ENCODE data around the gene KRTAP12-3. TPM values are rescaled to one million over a fixed set of nuclear protein-coding genes. Genes with fewer than 3 reads are reported as not detected.

Gene KRTAP12-3
- total and polyA plus RNA-seq, 10 of the 15 experiments (the other 5 are each of a cell fraction or from before 2014, with no cell fraction given) = not detected

DNA sequence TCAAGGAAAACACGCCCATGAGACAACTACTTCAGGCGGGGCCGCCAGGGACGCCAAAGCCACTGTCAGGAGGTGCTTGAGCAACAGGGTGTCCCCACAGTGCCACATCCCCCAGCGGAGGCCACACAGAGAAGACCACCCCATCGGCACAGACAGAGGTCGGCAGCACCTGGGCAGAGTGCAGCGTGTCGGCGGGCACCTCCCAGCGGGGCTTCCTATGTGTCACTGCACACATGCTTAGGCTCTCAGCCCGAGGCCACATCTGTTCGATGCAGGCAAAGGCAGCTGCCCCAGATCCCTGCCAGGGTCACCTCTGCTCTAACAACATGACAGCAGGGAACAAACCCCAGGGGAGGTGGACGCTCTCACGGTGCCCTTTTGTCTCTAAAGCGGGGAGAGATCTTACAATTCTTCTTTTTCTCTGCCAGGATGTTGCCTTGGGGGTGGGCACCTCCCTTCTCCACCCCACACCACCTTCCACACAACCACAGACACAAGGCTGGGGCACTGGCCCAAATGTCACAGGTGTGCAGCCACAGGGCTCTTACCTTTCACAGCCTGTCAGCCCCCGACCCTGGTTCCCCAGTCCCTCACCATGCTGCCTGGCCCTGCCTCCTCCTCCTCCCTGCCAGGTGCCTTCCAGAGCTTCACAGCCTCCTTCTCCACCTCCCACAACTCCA is 41.7 kb upstream of the KRTAP12-3 start:
- Histone ChIP-seq H3K4me3 (no peak overlapping the region), H3K27me3 (replicated peaks in 1 of 2; ENCODE audit: control insufficient read depth in 2 of 2, insufficient read depth in 2 of 2, low read length in 1 of 2) (no peaks in the 10 kb centered on the region), H4K20me1 (ENCODE audit: control insufficient read depth, insufficient read depth) (no peaks in the 10 kb centered on the region), H3K36me3 (ENCODE audit: control insufficient read depth in 2 of 2, insufficient read depth in 2 of 2, low read length in 1 of 2) (no peaks in the 10 kb centered on the region), H3K4me2 (ENCODE audit: control insufficient read depth, insufficient read depth) (no peak overlapping the region), H3K79me2 (ENCODE audit: control insufficient read depth, insufficient read depth, low read length) (no peaks in the 10 kb centered on the region), H3K4me1 (ENCODE audit: control insufficient read depth, insufficient read depth, low read length) (no peaks in the 10 kb centered on the region), H3K27ac (ENCODE audit: control insufficient read depth, insufficient read depth) (no peak overlapping the region), H2AFZ (ENCODE audit: control insufficient read depth, low read depth, low read length) (no peak overlapping the region), H3K9me3 (replicated peaks; ENCODE audit: control insufficient read depth, insufficient read depth, low read length) (peaks cover 2% of the 10 kb centered on the region; the same call in 1 of the 3 replicates), H3K9ac (ENCODE audit: control insufficient read depth, insufficient read depth, low read length) (no peak overlapping the region)
- no TSS peak for BruUV-seq (replicated peaks)
- ATAC-seq (no peak), DNase-seq (ENCODE audit: low read depth, low spot score) (no peak), FAIRE-seq (no peak)
- WGBS (ENCODE audit: insufficient coverage, insufficient replicate concordance, low lambda C conversion rate, missing lambda C conversion rate) = 38% methylated on average over 17 of the region's 17 CpGs
- ChIA-PET CTCF (no interaction called here), SMC1A (ENCODE audit: uncharacterized antibody, unreplicated experiment) (interaction anchor here (0.8 kb wide), 1 partner anchor 8 kb away, joined by 3 read pairs; no protein-coding TSS in a partner anchor), POLR2A (no interaction called here), RAD21 (ENCODE audit: unreplicated experiment) (no interaction called here)
- intact Hi-C loops (cut with micrococcal nuclease; ENCODE audit: unreplicated experiment) (no loop called here), in situ Hi-C loops (cut with MboI) (no loop called here)
- TF ChIP-seq RAD51 (IDR thresholded peaks at IDR 0.05) = no peak
- TF ChIP-seq, protein P1, sequence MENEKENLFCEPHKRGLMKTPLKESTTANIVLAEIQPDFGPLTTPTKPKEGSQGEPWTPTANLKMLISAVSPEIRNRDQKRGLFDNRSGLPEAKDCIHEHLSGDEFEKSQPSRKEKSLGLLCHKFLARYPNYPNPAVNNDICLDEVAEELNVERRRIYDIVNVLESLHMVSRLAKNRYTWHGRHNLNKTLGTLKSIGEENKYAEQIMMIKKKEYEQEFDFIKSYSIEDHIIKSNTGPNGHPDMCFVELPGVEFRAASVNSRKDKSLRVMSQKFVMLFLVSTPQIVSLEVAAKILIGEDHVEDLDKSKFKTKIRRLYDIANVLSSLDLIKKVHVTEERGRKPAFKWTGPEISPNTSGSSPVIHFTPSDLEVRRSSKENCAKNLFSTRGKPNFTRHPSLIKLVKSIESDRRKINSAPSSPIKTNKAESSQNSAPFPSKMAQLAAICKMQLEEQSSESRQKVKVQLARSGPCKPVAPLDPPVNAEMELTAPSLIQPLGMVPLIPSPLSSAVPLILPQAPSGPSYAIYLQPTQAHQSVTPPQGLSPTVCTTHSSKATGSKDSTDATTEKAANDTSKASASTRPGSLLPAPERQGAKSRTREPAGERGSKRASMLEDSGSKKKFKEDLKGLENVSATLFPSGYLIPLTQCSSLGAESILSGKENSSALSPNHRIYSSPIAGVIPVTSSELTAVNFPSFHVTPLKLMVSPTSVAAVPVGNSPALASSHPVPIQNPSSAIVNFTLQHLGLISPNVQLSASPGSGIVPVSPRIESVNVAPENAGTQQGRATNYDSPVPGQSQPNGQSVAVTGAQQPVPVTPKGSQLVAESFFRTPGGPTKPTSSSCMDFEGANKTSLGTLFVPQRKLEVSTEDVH (IDR thresholded peaks at IDR 0.05; ENCODE audit: low read depth, partially characterized antibody) = no peak
- TF ChIP-seq MTA2 (IDR thresholded peaks at IDR 0.05; ENCODE audit: low read depth) = no peak
- no peak for TF ChIP-seq RBBP5 (conservative IDR thresholded peaks at IDR 0.05)
- TF ChIP-seq MEF2B (IDR thresholded peaks at IDR 0.05; ENCODE audit: partially characterized antibody, poor library complexity, severe bottlenecking) = no peak
- TF ChIP-seq, protein P2, sequence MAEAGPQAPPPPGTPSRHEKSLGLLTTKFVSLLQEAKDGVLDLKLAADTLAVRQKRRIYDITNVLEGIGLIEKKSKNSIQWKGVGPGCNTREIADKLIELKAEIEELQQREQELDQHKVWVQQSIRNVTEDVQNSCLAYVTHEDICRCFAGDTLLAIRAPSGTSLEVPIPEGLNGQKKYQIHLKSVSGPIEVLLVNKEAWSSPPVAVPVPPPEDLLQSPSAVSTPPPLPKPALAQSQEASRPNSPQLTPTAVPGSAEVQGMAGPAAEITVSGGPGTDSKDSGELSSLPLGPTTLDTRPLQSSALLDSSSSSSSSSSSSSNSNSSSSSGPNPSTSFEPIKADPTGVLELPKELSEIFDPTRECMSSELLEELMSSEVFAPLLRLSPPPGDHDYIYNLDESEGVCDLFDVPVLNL (IDR thresholded peaks at IDR 0.05; ENCODE audit: low read depth, low read length) = no peak
- no peak for TF ChIP-seq STAT1 (conservative IDR thresholded peaks at IDR 0.05)
- no peak for TF ChIP-seq KAT2A (conservative IDR thresholded peaks at IDR 0.05; ENCODE audit: control insufficient read depth, low read depth, low read length)
